GM18502 (cell line): ENCODE data around the gene TRAF5.

ENCODE experiments used
- ATAC-seq: cut with Tn5 transposase; IDR thresholded peaks from one replicate; pipeline ENCODE4 v1.9.1; 2021; ENCODE audit warnings: mild to moderate bottlenecking; ENCODE audit not compliant: unreplicated experiment, poor library complexity

The TRAF5 gene

GRCh38 chr1:211327346-211327921, 801 bp downstream of the TRAF5 start:
- peak; percentile 26 for ATAC-seq

GRCh38 chr1:211328084-211328694, 1.6 kb downstream of the TRAF5 start:
- no peak for ATAC-seq

- no peak for ATAC-seq
Observed at GRCh38 chr1:211328866-211329475, 2.3 kb downstream of the TRAF5 start.

GRCh38 chr1:211329764-211330201, 3.1 kb downstream of the TRAF5 start:
- ATAC-seq, result peak; percentile 55

- no peak for ATAC-seq
Observed at GRCh38 chr1:211330282-211330936, 3.8 kb downstream of the TRAF5 start.

GRCh38 chr1:211331011-211331709, 4.5 kb downstream of the TRAF5 start:
- ATAC-seq, result no peak

GRCh38 chr1:211332036-211332616, 5.5 kb downstream of the TRAF5 start:
- no peak for ATAC-seq

GRCh38 chr1:211332830-211333229, 6.2 kb downstream of the TRAF5 start:
- no peak for ATAC-seq

- no peak for ATAC-seq
Observed at GRCh38 chr1:211333906-211334305, 7.3 kb downstream of the TRAF5 start.

- ATAC-seq, result no peak
Observed at GRCh38 chr1:211334986-211335385, 8.4 kb downstream of the TRAF5 start.

- ATAC-seq, result peak; percentile 89
Observed at GRCh38 chr1:211335522-211336157, 9.0 kb downstream of the TRAF5 start.

GRCh38 chr1:211336161-211336560, 9.5 kb downstream of the TRAF5 start:
- ATAC-seq, result peak; percentile 36

GRCh38 chr1:211336775-211337174, 10.1 kb downstream of the TRAF5 start:
- no peak for ATAC-seq

GRCh38 chr1:211337430-211338223, 11.0 kb downstream of the TRAF5 start:
- no peak for ATAC-seq

- no peak for ATAC-seq
Observed at GRCh38 chr1:211338224-211338620, 11.6 kb downstream of the TRAF5 start.

- no peak for ATAC-seq
Observed at GRCh38 chr1:211339631-211340041, 13.0 kb downstream of the TRAF5 start.

- no peak for ATAC-seq
Observed at GRCh38 chr1:211340622-211341507, 14.2 kb downstream of the TRAF5 start.

GRCh38 chr1:211341999-211342398, 15.4 kb downstream of the TRAF5 start:
- ATAC-seq, result no peak
